ENCODE measurements around the gene TBX5.

The TBX5 gene

DNA sequence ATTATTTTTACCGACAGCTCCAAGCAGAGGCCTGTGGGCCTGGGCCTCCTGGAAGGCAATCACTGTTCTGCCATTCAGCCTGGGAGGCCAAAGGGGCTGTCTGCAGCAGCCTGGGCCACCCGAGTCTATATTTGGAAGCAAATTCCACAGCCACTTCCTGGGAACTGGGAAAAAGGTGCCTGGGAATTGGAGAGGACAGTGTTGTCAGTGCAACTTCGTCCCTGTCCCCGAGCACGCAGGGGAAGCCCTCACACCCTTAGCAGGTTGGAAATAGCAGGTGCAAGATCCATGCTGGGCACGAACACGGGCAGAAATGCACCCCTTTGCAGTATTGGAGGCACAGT, 9.6 kb upstream of the TBX5 start:
- TF ChIP-seq CEBPB (IDR thresholded peaks at IDR 0.05), result no peak
- no peak for TF ChIP-seq TCF12 (IDR thresholded peaks at IDR 0.05; ENCODE audit: low read depth)
- no peak for TF ChIP-seq ZBTB7A (IDR thresholded peaks at IDR 0.05; ENCODE audit: low read depth)
- TF ChIP-seq YY1 (IDR thresholded peaks at IDR 0.05; ENCODE audit: low read depth), result no peak
- no peak for TF ChIP-seq TAF1 (IDR thresholded peaks at IDR 0.05; ENCODE audit: low read depth)
- no peak for TF ChIP-seq RAD21 (IDR thresholded peaks at IDR 0.05; ENCODE audit: low read depth)
- TF ChIP-seq, protein P1, sequence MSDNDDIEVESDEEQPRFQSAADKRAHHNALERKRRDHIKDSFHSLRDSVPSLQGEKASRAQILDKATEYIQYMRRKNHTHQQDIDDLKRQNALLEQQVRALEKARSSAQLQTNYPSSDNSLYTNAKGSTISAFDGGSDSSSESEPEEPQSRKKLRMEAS (IDR thresholded peaks at IDR 0.05), result no peak
- TF ChIP-seq NFIC (IDR thresholded peaks at IDR 0.05), result no peak
- TF ChIP-seq FOXM1 (IDR thresholded peaks at IDR 0.05; ENCODE audit: borderline replicate concordance, low read depth), result no peak
- TF ChIP-seq, protein P2, sequence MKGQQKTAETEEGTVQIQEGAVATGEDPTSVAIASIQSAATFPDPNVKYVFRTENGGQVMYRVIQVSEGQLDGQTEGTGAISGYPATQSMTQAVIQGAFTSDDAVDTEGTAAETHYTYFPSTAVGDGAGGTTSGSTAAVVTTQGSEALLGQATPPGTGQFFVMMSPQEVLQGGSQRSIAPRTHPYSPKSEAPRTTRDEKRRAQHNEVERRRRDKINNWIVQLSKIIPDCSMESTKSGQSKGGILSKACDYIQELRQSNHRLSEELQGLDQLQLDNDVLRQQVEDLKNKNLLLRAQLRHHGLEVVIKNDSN (IDR thresholded peaks at IDR 0.05), result no peak
- TF ChIP-seq, protein P3, sequence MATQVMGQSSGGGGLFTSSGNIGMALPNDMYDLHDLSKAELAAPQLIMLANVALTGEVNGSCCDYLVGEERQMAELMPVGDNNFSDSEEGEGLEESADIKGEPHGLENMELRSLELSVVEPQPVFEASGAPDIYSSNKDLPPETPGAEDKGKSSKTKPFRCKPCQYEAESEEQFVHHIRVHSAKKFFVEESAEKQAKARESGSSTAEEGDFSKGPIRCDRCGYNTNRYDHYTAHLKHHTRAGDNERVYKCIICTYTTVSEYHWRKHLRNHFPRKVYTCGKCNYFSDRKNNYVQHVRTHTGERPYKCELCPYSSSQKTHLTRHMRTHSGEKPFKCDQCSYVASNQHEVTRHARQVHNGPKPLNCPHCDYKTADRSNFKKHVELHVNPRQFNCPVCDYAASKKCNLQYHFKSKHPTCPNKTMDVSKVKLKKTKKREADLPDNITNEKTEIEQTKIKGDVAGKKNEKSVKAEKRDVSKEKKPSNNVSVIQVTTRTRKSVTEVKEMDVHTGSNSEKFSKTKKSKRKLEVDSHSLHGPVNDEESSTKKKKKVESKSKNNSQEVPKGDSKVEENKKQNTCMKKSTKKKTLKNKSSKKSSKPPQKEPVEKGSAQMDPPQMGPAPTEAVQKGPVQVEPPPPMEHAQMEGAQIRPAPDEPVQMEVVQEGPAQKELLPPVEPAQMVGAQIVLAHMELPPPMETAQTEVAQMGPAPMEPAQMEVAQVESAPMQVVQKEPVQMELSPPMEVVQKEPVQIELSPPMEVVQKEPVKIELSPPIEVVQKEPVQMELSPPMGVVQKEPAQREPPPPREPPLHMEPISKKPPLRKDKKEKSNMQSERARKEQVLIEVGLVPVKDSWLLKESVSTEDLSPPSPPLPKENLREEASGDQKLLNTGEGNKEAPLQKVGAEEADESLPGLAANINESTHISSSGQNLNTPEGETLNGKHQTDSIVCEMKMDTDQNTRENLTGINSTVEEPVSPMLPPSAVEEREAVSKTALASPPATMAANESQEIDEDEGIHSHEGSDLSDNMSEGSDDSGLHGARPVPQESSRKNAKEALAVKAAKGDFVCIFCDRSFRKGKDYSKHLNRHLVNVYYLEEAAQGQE (IDR thresholded peaks at IDR 0.05; ENCODE audit: low read depth), result no peak
- no peak for TF ChIP-seq EP300 (IDR thresholded peaks at IDR 0.05; ENCODE audit: borderline replicate concordance)
- no peak for TF ChIP-seq TEAD4 (IDR thresholded peaks at IDR 0.05)
- TF ChIP-seq CREB1 (IDR thresholded peaks at IDR 0.05; ENCODE audit: low read depth), result no peak
- no peak for TF ChIP-seq EGR1 (IDR thresholded peaks at IDR 0.05)

DNA sequence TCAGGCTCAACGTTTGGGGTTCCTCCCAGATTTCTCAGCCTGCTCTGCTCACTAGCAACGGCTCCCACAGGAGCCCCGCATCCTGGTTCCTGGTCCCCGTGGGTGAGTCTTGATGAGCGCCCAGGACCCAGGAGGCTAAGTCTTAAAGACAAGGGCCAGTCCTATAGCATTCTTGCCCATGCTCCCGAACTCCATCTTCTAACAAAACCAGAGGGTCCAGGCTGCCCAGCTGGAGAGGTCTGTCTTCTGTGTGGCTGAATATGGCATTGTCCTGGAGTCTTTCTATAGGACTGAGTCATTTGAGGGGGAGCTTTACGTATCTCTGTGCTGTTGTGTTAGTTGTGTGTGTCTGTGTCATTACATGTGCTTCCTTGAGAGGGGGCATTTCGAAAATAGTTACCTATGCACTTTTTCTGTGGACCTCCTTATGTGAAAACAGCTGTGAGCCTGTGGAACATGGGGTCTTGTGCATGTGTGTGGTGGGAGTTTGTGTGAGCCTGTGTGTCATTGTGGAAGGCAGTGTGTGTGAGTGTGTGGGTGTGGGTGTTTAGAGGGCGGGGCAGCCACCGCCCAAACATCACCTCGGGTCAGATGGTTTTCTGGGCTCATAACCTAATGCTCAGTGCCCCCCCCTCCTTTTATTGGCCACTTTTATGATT, 9.1 kb upstream of the TBX5 start:
- TF ChIP-seq RAD21 (IDR thresholded peaks at IDR 0.05; ENCODE audit: low read depth), result no peak
- no peak for TF ChIP-seq CEBPB (IDR thresholded peaks at IDR 0.05)
- no peak for TF ChIP-seq CREB1 (IDR thresholded peaks at IDR 0.05; ENCODE audit: low read depth)
- TF ChIP-seq, protein P3 (IDR thresholded peaks at IDR 0.05; ENCODE audit: low read depth), result no peak
- no peak for TF ChIP-seq FOXM1 (IDR thresholded peaks at IDR 0.05; ENCODE audit: borderline replicate concordance, low read depth)

DNA sequence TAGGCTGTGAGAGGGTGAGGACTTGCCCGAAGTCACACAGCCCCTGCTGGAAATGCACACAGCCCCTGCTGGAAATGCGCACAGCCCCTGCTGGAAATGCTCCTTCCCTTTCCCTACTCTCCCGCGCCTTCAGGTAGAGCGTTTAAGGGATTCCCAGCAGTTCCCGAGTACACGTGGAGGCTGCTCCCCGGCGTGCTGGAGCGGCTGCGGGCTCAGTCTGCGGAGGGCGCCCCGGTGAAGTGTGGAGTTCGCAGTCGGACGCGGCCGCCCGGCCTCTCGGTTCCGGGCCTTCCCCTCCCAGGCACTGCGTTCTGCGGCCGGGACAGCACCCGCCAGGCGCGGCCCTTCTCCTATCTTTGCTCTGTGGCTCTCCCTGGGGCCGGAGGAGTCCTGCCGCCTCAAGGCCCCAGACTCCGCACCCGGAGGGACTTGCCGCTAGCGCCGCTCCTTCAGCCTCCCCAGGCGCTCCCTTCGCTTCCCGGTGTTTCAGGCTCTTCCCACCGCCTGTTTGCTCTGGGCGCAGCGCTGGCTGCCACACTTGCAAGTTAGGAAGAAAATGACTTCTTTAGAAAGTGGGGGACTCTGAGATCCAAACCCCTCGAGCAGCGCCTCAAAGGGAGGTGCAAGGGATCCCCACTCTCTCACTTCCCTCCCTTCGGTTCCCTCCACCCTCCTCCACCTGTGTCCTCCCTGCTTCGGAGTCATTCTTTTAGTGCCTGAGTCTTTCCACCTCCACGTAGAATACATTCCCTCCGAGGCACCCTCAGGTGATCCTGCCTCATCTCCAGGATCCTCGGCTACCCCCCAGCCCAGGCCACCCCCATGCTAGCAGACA, 8.3 kb upstream of the TBX5 start:
- TF ChIP-seq TCF12 (IDR thresholded peaks at IDR 0.05; ENCODE audit: low read depth) (no peak), YY1 (IDR thresholded peaks at IDR 0.05; ENCODE audit: low read depth) (no peak), TEAD4 (IDR thresholded peaks at IDR 0.05) (no peak), EGR1 (IDR thresholded peaks at IDR 0.05) (no peak)
- TF ChIP-seq, protein P3 (IDR thresholded peaks at IDR 0.05; ENCODE audit: low read depth), result no peak

DNA sequence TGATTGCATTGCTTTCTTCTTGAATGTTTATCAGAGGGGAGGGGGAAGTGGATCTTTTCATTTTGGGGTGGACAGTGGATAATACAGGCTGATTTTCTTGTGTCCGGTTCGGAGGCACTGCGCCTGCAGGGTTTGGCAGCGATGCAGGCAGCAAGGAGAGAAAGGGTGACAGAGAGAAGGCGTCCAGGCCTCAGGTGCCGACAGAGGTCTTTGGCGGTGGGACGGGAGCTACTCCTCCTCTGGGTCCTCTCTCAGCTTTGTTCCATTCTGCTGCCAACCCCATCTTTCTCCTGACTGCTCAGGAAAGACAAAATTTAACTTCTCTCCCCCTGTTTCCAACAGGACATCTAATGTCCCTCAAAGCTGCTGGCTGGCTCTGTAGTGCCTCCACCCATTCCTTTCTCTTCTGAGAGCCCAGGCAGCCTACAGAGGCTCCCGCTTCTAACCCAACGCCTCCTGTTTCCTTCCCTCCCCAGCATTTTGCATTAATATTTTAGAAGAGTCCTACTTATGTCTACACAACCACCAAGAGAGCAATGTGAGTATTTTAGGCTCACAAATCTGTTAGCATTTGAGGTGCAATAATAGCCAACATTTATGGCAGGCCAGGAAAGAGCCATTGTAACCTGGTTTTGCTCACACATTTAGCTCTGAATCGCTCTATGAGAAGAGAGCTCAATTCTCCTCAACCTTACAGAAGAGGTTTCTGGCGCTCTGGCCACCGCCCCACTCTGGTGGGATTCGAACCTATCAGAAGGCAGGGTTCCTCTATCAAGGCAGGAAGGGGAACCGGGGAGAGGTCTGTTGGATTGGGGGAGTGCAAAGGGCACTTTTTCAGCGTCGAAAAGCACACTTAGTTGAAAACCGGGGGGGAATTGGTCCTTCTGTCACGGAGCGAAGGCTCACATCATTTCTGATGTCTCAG, 7.1 kb upstream of the TBX5 start:
- TF ChIP-seq EGR1 (IDR thresholded peaks at IDR 0.05), result no peak
- TF ChIP-seq, protein P2 (IDR thresholded peaks at IDR 0.05), result no peak
- no peak for TF ChIP-seq YY1 (IDR thresholded peaks at IDR 0.05; ENCODE audit: low read depth)
- TF ChIP-seq TAF1 (IDR thresholded peaks at IDR 0.05; ENCODE audit: low read depth), result no peak
- TF ChIP-seq, protein P1 (IDR thresholded peaks at IDR 0.05), result no peak
- TF ChIP-seq CREB1 (IDR thresholded peaks at IDR 0.05; ENCODE audit: low read depth), result no peak
- no peak for TF ChIP-seq TCF12 (IDR thresholded peaks at IDR 0.05; ENCODE audit: low read depth)
- no peak for TF ChIP-seq NFIC (IDR thresholded peaks at IDR 0.05)
- no peak for TF ChIP-seq FOXM1 (IDR thresholded peaks at IDR 0.05; ENCODE audit: borderline replicate concordance, low read depth)
- TF ChIP-seq ZBTB7A (IDR thresholded peaks at IDR 0.05; ENCODE audit: low read depth), result no peak
- TF ChIP-seq CEBPB (IDR thresholded peaks at IDR 0.05), result no peak
- TF ChIP-seq RAD21 (IDR thresholded peaks at IDR 0.05; ENCODE audit: low read depth), result no peak
- TF ChIP-seq EP300 (IDR thresholded peaks at IDR 0.05; ENCODE audit: borderline replicate concordance), result no peak
- TF ChIP-seq, protein P3 (IDR thresholded peaks at IDR 0.05; ENCODE audit: low read depth), result no peak
- no peak for TF ChIP-seq TEAD4 (IDR thresholded peaks at IDR 0.05)
